Endothelial cell (in vitro differentiated cells): ENCODE results near the gene DYNLL2. TPM values are rescaled to one million over a fixed set of nuclear protein-coding genes. Genes with fewer than 3 reads are reported as not detected.

Experiments used
- DNase-seq: peaks from one replicate; pipeline ENCODE4 v3.0.0; 2021; ENCODE audit warnings: low spot score
- H3K27ac Mint-ChIP-seq: one replicate; pipeline ENCODE4 v1.8.0; 2021; ENCODE audit warnings: mixed read lengths, inconsistent platforms; ENCODE audit not compliant: unreplicated experiment
- H3K27me3 Mint-ChIP-seq: one replicate; pipeline ENCODE4 v1.8.0; 2021; ENCODE audit warnings: mild to moderate bottlenecking, moderate library complexity, mixed read lengths, inconsistent platforms; ENCODE audit not compliant: unreplicated experiment
- H3K36me3 Mint-ChIP-seq: one replicate; pipeline ENCODE4 v1.8.0; 2021; ENCODE audit warnings: mild to moderate bottlenecking, low read depth, mixed read lengths, inconsistent platforms; ENCODE audit not compliant: unreplicated experiment
- H3K4me1 Mint-ChIP-seq: one replicate; pipeline ENCODE4 v1.8.0; 2021; ENCODE audit warnings: mild to moderate bottlenecking, mixed read lengths, inconsistent platforms; ENCODE audit not compliant: unreplicated experiment
- H3K4me3 Mint-ChIP-seq: one replicate; pipeline ENCODE4 v1.8.0; 2021; ENCODE audit warnings: mild to moderate bottlenecking, mixed read lengths, inconsistent platforms; ENCODE audit not compliant: unreplicated experiment
- H3K9me3 Mint-ChIP-seq: one replicate; pipeline ENCODE4 v1.8.0; 2021; ENCODE audit warnings: mixed read lengths, inconsistent platforms; ENCODE audit not compliant: unreplicated experiment
- total RNA-seq: library from RNA; stranded (reverse); fragmentation: NEBNext Ultra II Directional; extraction: Animal tissue kit (Norgen Biotek cat#: 25700); gene quantifications from one replicate; pipeline ENCODE4 v1.2.1, GENCODE V29; 2021; ENCODE audit not compliant: unreplicated experiment
- TF ChIP-seq, protein P1 (sequence below): fragments of 200-600 bp; sonication (generic); IDR thresholded peaks from one replicate; pipeline ENCODE4 v1.5.0; 2021; ENCODE audit warnings: antibody characterized with exemption; ENCODE audit not compliant: unreplicated experiment

Gene DYNLL2
- total RNA-seq, 1 donor from 2014 or later = 14.6 TPM

DNA sequence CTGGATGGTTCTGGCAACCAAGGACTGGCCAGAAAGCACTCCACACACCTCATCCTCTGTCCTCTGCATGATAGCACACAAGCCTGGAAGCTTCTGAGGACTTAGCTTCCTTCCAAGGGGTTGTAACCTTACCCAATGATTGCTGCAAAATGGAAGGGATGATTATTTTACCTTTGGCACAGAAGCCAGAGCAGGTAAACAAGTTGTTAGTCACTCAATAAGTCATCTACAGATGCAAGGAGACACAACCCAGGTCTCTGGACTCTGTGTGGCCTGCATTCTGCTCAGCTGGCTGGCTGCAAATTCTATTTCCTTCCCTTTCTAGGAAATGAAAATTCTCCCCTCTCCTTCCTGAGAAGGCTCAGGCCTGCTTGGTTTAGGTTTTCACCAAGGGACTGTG, 26.7 kb upstream of the DYNLL2 start:
- Mint-ChIP-seq H3K27ac (no peak overlapping the region), H3K4me1 (no peaks in the 10 kb centered on the region), H3K4me3 (no peak overlapping the region), H3K36me3 (no peaks in the 10 kb centered on the region), H3K9me3 (no peaks in the 10 kb centered on the region), H3K27me3 (peaks cover 3% of the 10 kb centered on the region)
- TF ChIP-seq, protein P1, sequence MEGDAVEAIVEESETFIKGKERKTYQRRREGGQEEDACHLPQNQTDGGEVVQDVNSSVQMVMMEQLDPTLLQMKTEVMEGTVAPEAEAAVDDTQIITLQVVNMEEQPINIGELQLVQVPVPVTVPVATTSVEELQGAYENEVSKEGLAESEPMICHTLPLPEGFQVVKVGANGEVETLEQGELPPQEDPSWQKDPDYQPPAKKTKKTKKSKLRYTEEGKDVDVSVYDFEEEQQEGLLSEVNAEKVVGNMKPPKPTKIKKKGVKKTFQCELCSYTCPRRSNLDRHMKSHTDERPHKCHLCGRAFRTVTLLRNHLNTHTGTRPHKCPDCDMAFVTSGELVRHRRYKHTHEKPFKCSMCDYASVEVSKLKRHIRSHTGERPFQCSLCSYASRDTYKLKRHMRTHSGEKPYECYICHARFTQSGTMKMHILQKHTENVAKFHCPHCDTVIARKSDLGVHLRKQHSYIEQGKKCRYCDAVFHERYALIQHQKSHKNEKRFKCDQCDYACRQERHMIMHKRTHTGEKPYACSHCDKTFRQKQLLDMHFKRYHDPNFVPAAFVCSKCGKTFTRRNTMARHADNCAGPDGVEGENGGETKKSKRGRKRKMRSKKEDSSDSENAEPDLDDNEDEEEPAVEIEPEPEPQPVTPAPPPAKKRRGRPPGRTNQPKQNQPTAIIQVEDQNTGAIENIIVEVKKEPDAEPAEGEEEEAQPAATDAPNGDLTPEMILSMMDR = no peak
- DNase-seq = no peak

DNA sequence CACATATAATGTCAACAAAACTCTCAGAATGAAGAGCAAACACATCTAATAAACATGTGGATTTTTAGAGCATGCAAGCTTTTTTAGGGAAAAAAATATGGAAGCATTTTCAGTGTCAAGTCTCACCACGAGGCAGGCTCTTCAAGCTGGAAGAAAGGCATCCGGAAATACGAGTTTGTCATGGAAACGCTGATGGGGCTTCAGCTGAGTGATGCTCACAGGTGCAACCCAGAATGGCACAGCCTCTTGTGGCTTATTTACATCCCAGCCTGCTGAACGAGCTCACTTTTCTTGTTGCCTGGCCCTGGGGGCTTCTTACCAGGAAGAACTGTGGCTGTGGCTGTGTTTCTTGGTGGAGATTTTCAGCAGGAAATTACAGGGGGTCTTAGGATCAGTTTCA, 24.1 kb upstream of the DYNLL2 start:
- TF ChIP-seq, protein P1 = no peak
- DNase-seq = no peak
- Mint-ChIP-seq H3K27ac (no peak overlapping the region), H3K27me3 (no peaks in the 10 kb centered on the region), H3K36me3 (no peaks in the 10 kb centered on the region), H3K4me3 (no peak overlapping the region), H3K4me1 (no peaks in the 10 kb centered on the region), H3K9me3 (no peaks in the 10 kb centered on the region)

DNA sequence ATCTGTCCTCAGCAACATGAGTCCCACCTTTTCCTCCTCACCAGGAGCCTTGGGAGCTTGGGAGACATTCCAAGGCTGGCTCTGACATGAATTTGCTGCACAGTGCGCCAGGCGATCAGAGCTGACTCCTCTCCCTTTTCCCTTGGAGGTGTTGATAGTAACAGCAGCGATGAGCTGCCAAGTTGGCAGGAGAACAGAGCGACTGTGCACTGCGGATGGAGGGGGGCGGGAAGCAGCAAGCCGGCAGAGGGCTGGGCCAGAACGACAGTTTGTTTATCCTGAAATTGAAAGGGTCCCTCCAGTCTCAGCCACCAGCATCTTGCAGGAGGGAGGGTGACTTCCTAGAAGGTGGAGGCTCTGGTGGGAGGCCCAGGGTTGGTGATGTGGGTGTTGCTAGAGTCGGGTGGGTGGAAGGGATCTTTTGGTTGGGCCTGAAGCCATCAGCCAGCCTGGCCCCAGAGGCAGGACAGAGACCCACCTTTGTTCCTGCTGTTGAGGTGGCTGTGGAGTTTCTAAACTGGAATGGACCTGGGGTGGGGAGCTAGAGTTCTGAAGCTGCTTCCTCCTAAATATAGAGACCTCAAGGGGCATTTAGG, 22.5 kb upstream of the DYNLL2 start:
- DNase-seq = no peak
- H3K27me3 Mint-ChIP-seq = no peaks in the 10 kb centered on the region
- H3K4me1 Mint-ChIP-seq = no peaks in the 10 kb centered on the region
- TF ChIP-seq, protein P1 = no peak
- peak overlapping the region; percentile 24 for H3K27ac Mint-ChIP-seq
- no peaks in the 10 kb centered on the region for H3K36me3 Mint-ChIP-seq
- H3K9me3 Mint-ChIP-seq = no peaks in the 10 kb centered on the region
- H3K4me3 Mint-ChIP-seq = no peak overlapping the region

DNA sequence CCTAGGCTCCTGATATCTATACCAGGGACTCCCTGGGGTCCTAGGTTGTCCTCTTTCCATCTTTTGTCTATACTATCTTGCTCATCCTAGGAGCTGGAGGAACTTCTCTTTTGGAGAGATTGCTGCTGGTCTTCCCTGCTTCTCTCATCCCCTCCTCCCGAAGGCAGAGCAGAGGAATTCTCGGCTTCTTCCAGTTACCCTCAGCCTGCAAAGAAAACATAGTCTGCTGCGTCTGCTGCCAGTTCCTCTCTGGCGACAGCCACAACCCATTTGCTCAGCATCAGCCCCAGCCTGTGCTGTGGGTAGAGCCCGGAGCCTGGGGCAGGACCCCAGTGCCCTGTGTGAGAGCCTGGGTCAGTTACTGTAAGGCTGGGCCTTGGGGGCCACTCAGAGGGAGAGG, 21.5 kb upstream of the DYNLL2 start:
- Mint-ChIP-seq H3K27ac (no peak overlapping the region), H3K27me3 (no peaks in the 10 kb centered on the region), H3K9me3 (no peaks in the 10 kb centered on the region), H3K36me3 (no peaks in the 10 kb centered on the region), H3K4me1 (no peaks in the 10 kb centered on the region), H3K4me3 (no peak overlapping the region)
- TF ChIP-seq, protein P1 = no peak
- no peak for DNase-seq

DNA sequence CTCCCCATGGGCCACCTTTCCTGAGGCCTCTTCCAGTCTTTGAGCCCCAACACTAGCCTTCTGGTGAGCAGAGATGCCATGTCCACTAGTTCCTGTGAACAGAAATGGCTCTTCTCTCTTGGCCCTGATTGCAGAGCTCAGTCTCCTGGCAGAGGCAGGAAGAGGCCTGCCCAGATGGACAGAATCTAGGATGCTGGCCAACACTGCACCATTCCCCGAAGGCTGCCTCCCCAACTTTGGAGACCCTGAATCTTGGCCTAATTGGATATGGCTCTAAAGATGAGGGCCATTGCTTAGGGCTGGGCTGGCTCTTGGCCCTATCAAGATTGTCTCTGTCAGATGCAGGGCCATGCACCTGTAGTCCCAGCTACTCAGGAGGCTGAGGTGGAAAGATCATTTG, 18.0 kb upstream of the DYNLL2 start:
- Mint-ChIP-seq H3K27ac (no peak overlapping the region), H3K9me3 (no peaks in the 10 kb centered on the region), H3K36me3 (no peaks in the 10 kb centered on the region), H3K27me3 (no peaks in the 10 kb centered on the region), H3K4me3 (no peak overlapping the region), H3K4me1 (no peaks in the 10 kb centered on the region)
- no peak for DNase-seq
- TF ChIP-seq, protein P1 = no peak
